WTC11 (cell line): ENCODE data around the gene MYH14.

Source experiments
- AFF4 ChIP-seq: sonication (generic); formaldehyde crosslinking; IDR thresholded peaks from 2 replicates; pipeline ENCODE4 v1.8.1; 2023; ENCODE audit warnings: mild to moderate bottlenecking, missing genetic modification reagents, borderline replicate concordance
- CREB1 ChIP-seq: sonication (generic); formaldehyde crosslinking; IDR thresholded peaks from 2 replicates; pipeline ENCODE4 v1.8.0; 2023; ENCODE audit warnings: mild to moderate bottlenecking, missing genetic modification reagents
- JUN ChIP-seq: sonication (generic); formaldehyde crosslinking; IDR thresholded peaks from 2 replicates; pipeline ENCODE4 v1.8.0; 2023; ENCODE audit warnings: mild to moderate bottlenecking, missing genetic modification reagents
- NR2C2 ChIP-seq: sonication (generic); formaldehyde crosslinking; IDR thresholded peaks from 2 replicates; pipeline ENCODE4 v1.8.0; 2022; ENCODE audit warnings: mild to moderate bottlenecking, missing genetic modification reagents
- TF ChIP-seq, protein P1 (sequence below): fragments of 200-600 bp; IDR thresholded peaks from 2 replicates; pipeline ENCODE4 v1.8.0; 2022; ENCODE audit warnings: antibody characterized with exemption
- TF ChIP-seq, protein P2 (sequence below): sonication (generic); formaldehyde crosslinking; IDR thresholded peaks from 2 replicates; pipeline ENCODE4 v1.8.0; 2023; ENCODE audit warnings: missing genetic modification reagents, mild to moderate bottlenecking, borderline replicate concordance

DNA sequence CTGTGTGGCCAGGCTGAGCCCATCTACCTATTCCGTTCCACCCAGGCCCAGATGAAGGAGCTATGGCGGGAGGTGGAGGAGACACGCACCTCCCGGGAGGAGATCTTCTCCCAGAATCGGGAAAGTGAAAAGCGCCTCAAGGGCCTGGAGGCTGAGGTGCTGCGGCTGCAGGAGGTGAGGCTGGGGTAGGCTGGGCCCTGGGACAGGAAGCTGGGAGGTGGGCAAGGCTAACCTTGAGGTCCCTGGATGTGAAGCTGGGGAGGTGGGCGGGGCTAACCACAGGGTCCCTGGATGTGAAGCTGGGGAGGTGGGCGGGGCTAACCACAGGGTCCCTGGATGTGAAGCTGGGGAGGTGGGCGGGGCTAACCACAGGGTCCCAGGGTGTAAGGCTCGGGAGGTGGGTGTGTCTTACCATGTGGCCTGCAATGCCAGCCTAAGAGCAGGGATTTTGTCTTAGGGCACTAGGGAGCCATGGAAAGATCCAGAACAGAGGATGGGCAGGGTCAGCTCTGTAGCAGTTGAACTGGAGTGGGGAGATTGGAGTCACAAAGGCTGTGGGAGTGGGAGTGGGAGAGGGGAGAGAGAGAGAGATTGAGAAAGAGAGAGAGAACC is 88.9 kb downstream of the MYH14 start:
- TF ChIP-seq JUN (CRISPR knock-in tag) (no peak), NR2C2 (no peak), AFF4 (CRISPR knock-in tag) (no peak), CREB1 (no peak)
- TF ChIP-seq, protein P1, sequence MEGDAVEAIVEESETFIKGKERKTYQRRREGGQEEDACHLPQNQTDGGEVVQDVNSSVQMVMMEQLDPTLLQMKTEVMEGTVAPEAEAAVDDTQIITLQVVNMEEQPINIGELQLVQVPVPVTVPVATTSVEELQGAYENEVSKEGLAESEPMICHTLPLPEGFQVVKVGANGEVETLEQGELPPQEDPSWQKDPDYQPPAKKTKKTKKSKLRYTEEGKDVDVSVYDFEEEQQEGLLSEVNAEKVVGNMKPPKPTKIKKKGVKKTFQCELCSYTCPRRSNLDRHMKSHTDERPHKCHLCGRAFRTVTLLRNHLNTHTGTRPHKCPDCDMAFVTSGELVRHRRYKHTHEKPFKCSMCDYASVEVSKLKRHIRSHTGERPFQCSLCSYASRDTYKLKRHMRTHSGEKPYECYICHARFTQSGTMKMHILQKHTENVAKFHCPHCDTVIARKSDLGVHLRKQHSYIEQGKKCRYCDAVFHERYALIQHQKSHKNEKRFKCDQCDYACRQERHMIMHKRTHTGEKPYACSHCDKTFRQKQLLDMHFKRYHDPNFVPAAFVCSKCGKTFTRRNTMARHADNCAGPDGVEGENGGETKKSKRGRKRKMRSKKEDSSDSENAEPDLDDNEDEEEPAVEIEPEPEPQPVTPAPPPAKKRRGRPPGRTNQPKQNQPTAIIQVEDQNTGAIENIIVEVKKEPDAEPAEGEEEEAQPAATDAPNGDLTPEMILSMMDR, result no peak
- TF ChIP-seq, protein P2, sequence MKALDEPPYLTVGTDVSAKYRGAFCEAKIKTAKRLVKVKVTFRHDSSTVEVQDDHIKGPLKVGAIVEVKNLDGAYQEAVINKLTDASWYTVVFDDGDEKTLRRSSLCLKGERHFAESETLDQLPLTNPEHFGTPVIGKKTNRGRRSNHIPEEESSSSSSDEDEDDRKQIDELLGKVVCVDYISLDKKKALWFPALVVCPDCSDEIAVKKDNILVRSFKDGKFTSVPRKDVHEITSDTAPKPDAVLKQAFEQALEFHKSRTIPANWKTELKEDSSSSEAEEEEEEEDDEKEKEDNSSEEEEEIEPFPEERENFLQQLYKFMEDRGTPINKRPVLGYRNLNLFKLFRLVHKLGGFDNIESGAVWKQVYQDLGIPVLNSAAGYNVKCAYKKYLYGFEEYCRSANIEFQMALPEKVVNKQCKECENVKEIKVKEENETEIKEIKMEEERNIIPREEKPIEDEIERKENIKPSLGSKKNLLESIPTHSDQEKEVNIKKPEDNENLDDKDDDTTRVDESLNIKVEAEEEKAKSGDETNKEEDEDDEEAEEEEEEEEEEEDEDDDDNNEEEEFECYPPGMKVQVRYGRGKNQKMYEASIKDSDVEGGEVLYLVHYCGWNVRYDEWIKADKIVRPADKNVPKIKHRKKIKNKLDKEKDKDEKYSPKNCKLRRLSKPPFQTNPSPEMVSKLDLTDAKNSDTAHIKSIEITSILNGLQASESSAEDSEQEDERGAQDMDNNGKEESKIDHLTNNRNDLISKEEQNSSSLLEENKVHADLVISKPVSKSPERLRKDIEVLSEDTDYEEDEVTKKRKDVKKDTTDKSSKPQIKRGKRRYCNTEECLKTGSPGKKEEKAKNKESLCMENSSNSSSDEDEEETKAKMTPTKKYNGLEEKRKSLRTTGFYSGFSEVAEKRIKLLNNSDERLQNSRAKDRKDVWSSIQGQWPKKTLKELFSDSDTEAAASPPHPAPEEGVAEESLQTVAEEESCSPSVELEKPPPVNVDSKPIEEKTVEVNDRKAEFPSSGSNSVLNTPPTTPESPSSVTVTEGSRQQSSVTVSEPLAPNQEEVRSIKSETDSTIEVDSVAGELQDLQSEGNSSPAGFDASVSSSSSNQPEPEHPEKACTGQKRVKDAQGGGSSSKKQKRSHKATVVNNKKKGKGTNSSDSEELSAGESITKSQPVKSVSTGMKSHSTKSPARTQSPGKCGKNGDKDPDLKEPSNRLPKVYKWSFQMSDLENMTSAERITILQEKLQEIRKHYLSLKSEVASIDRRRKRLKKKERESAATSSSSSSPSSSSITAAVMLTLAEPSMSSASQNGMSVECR (CRISPR knock-in tag), result no peak
